ENCODE measurements around the gene CHURC1. TPM values are rescaled to one million over a fixed set of nuclear protein-coding genes. Genes with fewer than 3 reads are reported as not detected.

CHURC1 gene
- polyA plus RNA-seq, 5 donors = 45.4 to 64.2 (median 56.8) TPM

- DNase-seq = no peak
These were observed 65.2 kb downstream of the CHURC1 start for GRCh38 chr14:64979336-64980074.

GRCh38 chr14:64983439-64984310 is 69.4 kb downstream of the CHURC1 start:
- DNase-seq = no peak

Other genes with a start within 250 kb of the CHURC1 start
- 10 to 100 TPM; 49.0 to 64.8 (median 59.4) TPM for gene PLEKHG3, start 210.0 kb upstream of the CHURC1 start, polyA plus RNA-seq (ENCODE audit: insufficient read depth in 1 of 5, insufficient read length in 5 of 5, low replicate concordance in 1 of 5)
- 1 to 10 TPM; 2.7 to 8.0 (median 4.3) TPM for gene SPTB, start 34.5 kb upstream of the CHURC1 start, polyA plus RNA-seq (ENCODE audit: insufficient read depth in 1 of 5, insufficient read length in 5 of 5, low replicate concordance in 1 of 5)
- 1 to 10 TPM in 1 of 5 donors, under 1 TPM in 4; 0.55 to 1.2 (median 0.72) TPM for gene GPX2, start 28.3 kb downstream of the CHURC1 start, polyA plus RNA-seq (ENCODE audit: insufficient read depth in 1 of 5, insufficient read length in 5 of 5, low replicate concordance in 1 of 5)
- 10 to 100 TPM; 27.7 to 32.9 (median 31.8) TPM for gene RAB15, start 57.9 kb downstream of the CHURC1 start, polyA plus RNA-seq (ENCODE audit: insufficient read depth in 1 of 5, insufficient read length in 5 of 5, low replicate concordance in 1 of 5)
- gene FNTB, start 72.4 kb downstream of the CHURC1 start, polyA plus RNA-seq (ENCODE audit: insufficient read depth in 1 of 5, insufficient read length in 5 of 5, low replicate concordance in 1 of 5) = 10 to 100 TPM; 24.4 to 32.6 (median 30.9) TPM
- 10 to 100 TPM; 57.1 to 67.7 (median 58.8) TPM for gene MAX, start 188.1 kb downstream of the CHURC1 start, polyA plus RNA-seq (ENCODE audit: insufficient read depth in 1 of 5, insufficient read length in 5 of 5, low replicate concordance in 1 of 5)

All from right lung (tissue), 5 donors.